GM12873 (cell line): ENCODE measurements around the gene MACROH2A2.

Experiments used
- TF ChIP-seq, protein P1 (sequence below): IDR thresholded peaks from 2 replicates; pipeline ENCODE4 v1.5.1; 2012; ENCODE audit warnings: low read depth, mild to moderate bottlenecking, moderate library complexity, low read length, control low read depth; ENCODE audit not compliant: insufficient read depth; ENCODE audit errors: missing control alignments

MACROH2A2 gene

GRCh38 chr10:70135046-70135445, 82.4 kb downstream of the MACROH2A2 start:
- TF ChIP-seq, protein P1, sequence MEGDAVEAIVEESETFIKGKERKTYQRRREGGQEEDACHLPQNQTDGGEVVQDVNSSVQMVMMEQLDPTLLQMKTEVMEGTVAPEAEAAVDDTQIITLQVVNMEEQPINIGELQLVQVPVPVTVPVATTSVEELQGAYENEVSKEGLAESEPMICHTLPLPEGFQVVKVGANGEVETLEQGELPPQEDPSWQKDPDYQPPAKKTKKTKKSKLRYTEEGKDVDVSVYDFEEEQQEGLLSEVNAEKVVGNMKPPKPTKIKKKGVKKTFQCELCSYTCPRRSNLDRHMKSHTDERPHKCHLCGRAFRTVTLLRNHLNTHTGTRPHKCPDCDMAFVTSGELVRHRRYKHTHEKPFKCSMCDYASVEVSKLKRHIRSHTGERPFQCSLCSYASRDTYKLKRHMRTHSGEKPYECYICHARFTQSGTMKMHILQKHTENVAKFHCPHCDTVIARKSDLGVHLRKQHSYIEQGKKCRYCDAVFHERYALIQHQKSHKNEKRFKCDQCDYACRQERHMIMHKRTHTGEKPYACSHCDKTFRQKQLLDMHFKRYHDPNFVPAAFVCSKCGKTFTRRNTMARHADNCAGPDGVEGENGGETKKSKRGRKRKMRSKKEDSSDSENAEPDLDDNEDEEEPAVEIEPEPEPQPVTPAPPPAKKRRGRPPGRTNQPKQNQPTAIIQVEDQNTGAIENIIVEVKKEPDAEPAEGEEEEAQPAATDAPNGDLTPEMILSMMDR = no peak

- TF ChIP-seq, protein P1 = no peak
These were observed 83.0 kb downstream of the MACROH2A2 start for GRCh38 chr10:70135684-70136083.

DNA sequence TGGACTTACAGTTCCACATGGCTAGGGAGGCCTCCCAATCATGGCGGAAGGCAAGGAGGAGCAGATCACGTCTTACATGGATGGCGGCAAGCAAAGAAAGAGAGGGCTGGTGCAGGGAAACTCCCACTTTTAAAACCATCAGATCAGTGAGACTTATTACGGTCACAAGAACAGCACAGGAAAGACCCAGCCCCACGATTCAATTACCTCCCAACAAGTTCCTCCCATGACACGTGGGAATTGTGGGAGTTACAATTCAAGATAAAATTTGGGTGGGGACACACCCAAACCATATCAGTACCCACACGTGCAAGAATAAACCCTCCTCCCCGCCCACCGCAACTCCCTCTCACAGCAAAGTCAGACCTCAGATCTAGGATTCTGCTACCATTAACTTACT, 84.5 kb downstream of the MACROH2A2 start:
- TF ChIP-seq, protein P1 = no peak

DNA sequence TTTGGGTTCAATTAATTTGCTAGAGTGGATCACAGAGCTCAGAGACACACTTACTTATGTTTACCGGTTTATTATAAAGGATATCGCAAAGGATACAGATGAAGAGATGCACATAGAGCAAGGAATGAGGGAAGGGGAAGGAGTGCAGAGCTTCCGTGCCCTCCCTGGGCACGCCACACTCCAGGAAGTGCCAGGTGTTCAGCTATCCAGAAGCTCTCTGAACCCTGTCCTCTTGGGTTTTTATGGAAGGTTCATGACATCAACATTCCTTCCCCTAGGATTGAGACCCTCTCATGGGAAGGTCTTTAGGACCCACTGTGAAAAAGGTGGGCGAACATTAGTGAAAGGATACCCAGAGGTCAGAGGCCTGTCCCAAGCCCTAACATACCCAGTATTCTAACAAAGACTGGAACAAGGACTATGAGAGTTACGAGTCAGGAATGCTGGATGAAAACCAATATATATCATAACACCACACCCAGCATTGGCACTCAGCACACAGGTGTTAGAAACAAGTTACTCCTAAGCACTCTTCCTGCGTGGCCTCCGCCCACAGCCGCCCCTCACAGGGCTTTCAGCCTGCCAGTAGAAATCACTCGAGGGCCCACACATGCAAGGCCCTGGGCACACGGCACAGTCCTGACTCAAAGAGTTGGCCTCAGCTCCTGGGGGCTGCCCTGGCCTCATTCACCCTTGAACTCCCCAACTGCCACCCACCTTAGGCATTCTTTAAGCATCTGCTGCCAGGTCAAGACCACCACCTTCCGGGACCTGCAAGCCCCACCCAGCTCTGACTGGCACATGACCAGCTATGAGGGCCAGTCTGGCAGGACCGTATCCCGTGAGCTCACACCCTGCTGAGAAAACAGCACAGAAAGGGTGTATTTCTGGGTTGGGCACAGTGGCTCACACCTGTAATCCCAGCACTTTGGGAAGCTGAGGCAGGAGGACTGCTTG, 85.6 kb downstream of the MACROH2A2 start:
- TF ChIP-seq, protein P1 = no peak

DNA sequence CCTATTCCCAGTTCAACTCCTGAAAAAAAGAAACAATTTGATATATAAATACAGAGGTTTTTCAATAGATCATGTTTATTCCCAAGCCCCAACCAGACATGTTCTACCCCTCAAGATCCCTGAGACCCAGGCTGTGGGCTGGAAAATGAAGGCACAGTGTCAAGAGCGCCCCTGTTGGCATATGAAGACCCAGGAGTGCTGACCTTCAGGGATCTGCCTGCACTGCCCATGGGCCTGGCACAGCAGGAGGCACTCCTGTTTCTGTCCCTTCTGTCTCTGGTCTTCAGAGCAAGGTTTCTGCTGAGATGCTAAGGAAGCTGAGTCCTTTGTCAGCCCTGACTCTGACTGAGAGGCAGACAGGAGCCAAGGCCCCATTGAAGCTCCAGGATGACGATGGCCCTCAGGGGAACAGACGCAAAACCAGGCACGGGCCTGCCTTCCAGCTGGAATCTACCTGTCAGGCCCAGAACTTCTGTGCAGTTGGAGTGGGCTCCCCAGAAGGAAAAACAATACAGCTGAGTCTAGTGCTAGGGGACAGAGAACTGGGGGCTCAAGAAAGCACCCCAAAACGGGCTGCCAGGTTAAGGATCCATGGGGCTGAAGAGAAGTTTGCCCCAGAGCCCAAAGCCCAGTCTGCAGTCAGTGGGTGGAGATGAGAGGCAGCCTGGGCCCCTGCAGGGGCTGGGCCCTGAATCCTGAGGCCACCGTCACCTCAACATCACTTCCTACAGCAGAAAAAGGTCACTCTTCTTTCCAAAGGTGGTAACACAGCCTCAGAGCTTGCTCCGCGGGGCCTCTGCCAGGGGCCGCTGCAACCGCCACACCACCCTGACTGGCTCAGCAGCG, 86.7 kb downstream of the MACROH2A2 start:
- TF ChIP-seq, protein P1 = no peak

- TF ChIP-seq, protein P1 = no peak
These were observed 87.3 kb downstream of the MACROH2A2 start for GRCh38 chr10:70139997-70140250.

GRCh38 chr10:70140297-70140696, 87.7 kb downstream of the MACROH2A2 start:
- TF ChIP-seq, protein P1 = no peak
